ENCODE data around the gene CCDC50.

The CCDC50 gene

GRCh38 chr3:191376516-191377141 lies 47.4 kb downstream of the CCDC50 start:
- Histone ChIP-seq H3K4me3 (ENCODE audit: low read length) (no peak overlapping the region), H3K9ac (ENCODE audit: low read length) (no peak overlapping the region), H3K4me1 (ENCODE audit: control insufficient read depth, insufficient read depth, low read length) (peaks cover 14% of the 10 kb centered on the region), H3K27me3 (ENCODE audit: control insufficient read depth, insufficient read depth, low read length) (no peaks in the 10 kb centered on the region), H3K36me3 (ENCODE audit: control insufficient read depth, insufficient read depth, low read length) (peaks cover 11% of the 10 kb centered on the region), H3K27ac (ENCODE audit: low read depth, low read length) (peak overlapping the region; percentile 47)

GRCh38 chr3:191378142-191378812 lies 49.1 kb downstream of the CCDC50 start:
- Histone ChIP-seq H3K4me3 (ENCODE audit: low read length) (no peak overlapping the region), H3K4me1 (ENCODE audit: control insufficient read depth, insufficient read depth, low read length) (peaks cover 14% of the 10 kb centered on the region), H3K27ac (ENCODE audit: low read depth, low read length) (no peak overlapping the region), H3K36me3 (ENCODE audit: control insufficient read depth, insufficient read depth, low read length) (peaks cover 12% of the 10 kb centered on the region), H3K27me3 (ENCODE audit: control insufficient read depth, insufficient read depth, low read length) (no peaks in the 10 kb centered on the region), H3K9ac (ENCODE audit: low read length) (no peak overlapping the region)

- Histone ChIP-seq H3K36me3 (ENCODE audit: control insufficient read depth, insufficient read depth, low read length) (peaks cover 12% of the 10 kb centered on the region), H3K27ac (ENCODE audit: low read depth, low read length) (no peak overlapping the region), H3K27me3 (ENCODE audit: control insufficient read depth, insufficient read depth, low read length) (no peaks in the 10 kb centered on the region)
Observed at GRCh38 chr3:191379446-191379845, 50.3 kb downstream of the CCDC50 start.

GRCh38 chr3:191380001-191380400 lies 50.8 kb downstream of the CCDC50 start:
- H3K4me3 ChIP-seq (ENCODE audit: low read length), result no peak overlapping the region
- H3K9ac ChIP-seq (ENCODE audit: low read length), result no peak overlapping the region
- no peak overlapping the region for H3K27ac ChIP-seq (ENCODE audit: low read depth, low read length)
- peaks cover 12% of the 10 kb centered on the region for H3K36me3 ChIP-seq (ENCODE audit: control insufficient read depth, insufficient read depth, low read length)
- H3K27me3 ChIP-seq (ENCODE audit: control insufficient read depth, insufficient read depth, low read length), result no peaks in the 10 kb centered on the region
- peaks cover 14% of the 10 kb centered on the region for H3K4me1 ChIP-seq (ENCODE audit: control insufficient read depth, insufficient read depth, low read length)

More at GRCh38 chr3:191379446-191379845, 50.3 kb downstream of the CCDC50 start:
- Histone ChIP-seq H3K9ac (ENCODE audit: low read length) (no peak overlapping the region), H3K4me1 (ENCODE audit: control insufficient read depth, insufficient read depth, low read length) (peaks cover 14% of the 10 kb centered on the region), H3K4me3 (ENCODE audit: low read length) (no peak overlapping the region)

GRCh38 chr3:191381303-191381702 lies 52.1 kb downstream of the CCDC50 start:
- Histone ChIP-seq H3K4me3 (ENCODE audit: low read length) (no peak overlapping the region), H3K27me3 (ENCODE audit: control insufficient read depth, insufficient read depth, low read length) (no peaks in the 10 kb centered on the region), H3K4me1 (ENCODE audit: control insufficient read depth, insufficient read depth, low read length) (peaks cover 14% of the 10 kb centered on the region), H3K27ac (ENCODE audit: low read depth, low read length) (no peak overlapping the region), H3K9ac (ENCODE audit: low read length) (no peak overlapping the region), H3K36me3 (ENCODE audit: control insufficient read depth, insufficient read depth, low read length) (peaks cover 12% of the 10 kb centered on the region)

- peaks cover under 1% of the 10 kb centered on the region for H3K4me1 ChIP-seq (ENCODE audit: control insufficient read depth, insufficient read depth, low read length)
- H3K36me3 ChIP-seq (ENCODE audit: control insufficient read depth, insufficient read depth, low read length), result peaks cover 12% of the 10 kb centered on the region
- H3K9ac ChIP-seq (ENCODE audit: low read length), result no peak overlapping the region
- H3K27ac ChIP-seq (ENCODE audit: low read depth, low read length), result no peak overlapping the region
- no peak overlapping the region for H3K4me3 ChIP-seq (ENCODE audit: low read length)
- H3K27me3 ChIP-seq (ENCODE audit: control insufficient read depth, insufficient read depth, low read length), result no peaks in the 10 kb centered on the region
Observed at GRCh38 chr3:191382661-191383060, 53.5 kb downstream of the CCDC50 start.

GRCh38 chr3:191383124-191383523 lies 53.9 kb downstream of the CCDC50 start:
- no peak overlapping the region for H3K27ac ChIP-seq (ENCODE audit: low read depth, low read length)
- H3K27me3 ChIP-seq (ENCODE audit: control insufficient read depth, insufficient read depth, low read length), result no peaks in the 10 kb centered on the region
- H3K4me3 ChIP-seq (ENCODE audit: low read length), result no peak overlapping the region
- peaks cover 12% of the 10 kb centered on the region for H3K36me3 ChIP-seq (ENCODE audit: control insufficient read depth, insufficient read depth, low read length)
- no peak overlapping the region for H3K9ac ChIP-seq (ENCODE audit: low read length)
- H3K4me1 ChIP-seq (ENCODE audit: control insufficient read depth, insufficient read depth, low read length), result no peaks in the 10 kb centered on the region

- Histone ChIP-seq H3K27me3 (ENCODE audit: control insufficient read depth, insufficient read depth, low read length) (no peaks in the 10 kb centered on the region), H3K4me3 (ENCODE audit: low read length) (no peak overlapping the region), H3K27ac (ENCODE audit: low read depth, low read length) (no peak overlapping the region), H3K4me1 (ENCODE audit: control insufficient read depth, insufficient read depth, low read length) (no peaks in the 10 kb centered on the region), H3K9ac (ENCODE audit: low read length) (no peak overlapping the region), H3K36me3 (ENCODE audit: control insufficient read depth, insufficient read depth, low read length) (peaks cover 12% of the 10 kb centered on the region)
Observed at GRCh38 chr3:191385101-191385500, 55.9 kb downstream of the CCDC50 start.

GRCh38 chr3:191387441-191388077 lies 58.4 kb downstream of the CCDC50 start:
- no peaks in the 10 kb centered on the region for H3K27me3 ChIP-seq (ENCODE audit: control insufficient read depth, insufficient read depth, low read length)
- no peak overlapping the region for H3K4me3 ChIP-seq (ENCODE audit: low read length)
- H3K9ac ChIP-seq (ENCODE audit: low read length), result no peak overlapping the region
- no peak overlapping the region for H3K27ac ChIP-seq (ENCODE audit: low read depth, low read length)
- H3K36me3 ChIP-seq (ENCODE audit: control insufficient read depth, insufficient read depth, low read length), result no peaks in the 10 kb centered on the region
- H3K4me1 ChIP-seq (ENCODE audit: control insufficient read depth, insufficient read depth, low read length), result no peaks in the 10 kb centered on the region

- no peak overlapping the region for H3K9ac ChIP-seq (ENCODE audit: low read length)
- no peak overlapping the region for H3K27ac ChIP-seq (ENCODE audit: low read depth, low read length)
- no peaks in the 10 kb centered on the region for H3K27me3 ChIP-seq (ENCODE audit: control insufficient read depth, insufficient read depth, low read length)
- H3K36me3 ChIP-seq (ENCODE audit: control insufficient read depth, insufficient read depth, low read length), result no peaks in the 10 kb centered on the region
- H3K4me1 ChIP-seq (ENCODE audit: control insufficient read depth, insufficient read depth, low read length), result no peaks in the 10 kb centered on the region
- H3K4me3 ChIP-seq (ENCODE audit: low read length), result no peak overlapping the region
Observed at GRCh38 chr3:191388823-191389222, 59.6 kb downstream of the CCDC50 start.

GRCh38 chr3:191390580-191390979 lies 61.4 kb downstream of the CCDC50 start:
- H3K36me3 ChIP-seq (ENCODE audit: control insufficient read depth, insufficient read depth, low read length), result no peaks in the 10 kb centered on the region
- no peaks in the 10 kb centered on the region for H3K4me1 ChIP-seq (ENCODE audit: control insufficient read depth, insufficient read depth, low read length)
- H3K4me3 ChIP-seq (ENCODE audit: low read length), result no peak overlapping the region
- no peak overlapping the region for H3K27ac ChIP-seq (ENCODE audit: low read depth, low read length)
- no peaks in the 10 kb centered on the region for H3K27me3 ChIP-seq (ENCODE audit: control insufficient read depth, insufficient read depth, low read length)
- no peak overlapping the region for H3K9ac ChIP-seq (ENCODE audit: low read length)

GRCh38 chr3:191391861-191392808 lies 62.9 kb downstream of the CCDC50 start:
- Histone ChIP-seq H3K36me3 (ENCODE audit: control insufficient read depth, insufficient read depth, low read length) (no peaks in the 10 kb centered on the region), H3K4me1 (ENCODE audit: control insufficient read depth, insufficient read depth, low read length) (no peaks in the 10 kb centered on the region), H3K27ac (ENCODE audit: low read depth, low read length) (no peak overlapping the region), H3K9ac (ENCODE audit: low read length) (no peak overlapping the region), H3K27me3 (ENCODE audit: control insufficient read depth, insufficient read depth, low read length) (no peaks in the 10 kb centered on the region), H3K4me3 (ENCODE audit: low read length) (no peak overlapping the region)
